T-helper 1 cell treated with Interleukin-12 subunit alpha and Interleukin-12 subunit beta and Interleukin-4 antibody, amounts not matched to agents 30 μg/mL and 1 μg/mL, for 36 hours (primary cell): Measurements from ENCODE around the gene VRK3.
"Not testable (repeated sequence)": the region's sequence is repeated elsewhere in the genome, so short reads cannot be mapped to it uniquely, and the experiment has no call there.

ENCODE experiments used
- H3K27ac Mint-ChIP-seq: one replicate; pipeline ENCODE4 v1.8.0; 2021; ENCODE audit warnings: mild to moderate bottlenecking, mixed read lengths
- H3K27me3 Mint-ChIP-seq: one replicate; pipeline ENCODE4 v1.8.0; 2021; ENCODE audit warnings: low read depth, mixed read lengths
- H3K36me3 Mint-ChIP-seq: one replicate; pipeline ENCODE4 v1.8.0; 2021; ENCODE audit warnings: low read depth, mixed read lengths
- H3K4me1 Mint-ChIP-seq: one replicate; pipeline ENCODE4 v1.8.0; 2021; ENCODE audit warnings: low read depth, mixed read lengths
- H3K4me3 Mint-ChIP-seq: one replicate; pipeline ENCODE4 v1.8.0; 2021; ENCODE audit warnings: mild to moderate bottlenecking, moderate library complexity, mixed read lengths
- H3K9me3 Mint-ChIP-seq: one replicate; pipeline ENCODE4 v1.8.0; 2021; ENCODE audit warnings: mixed read lengths

The VRK3 gene

DNA sequence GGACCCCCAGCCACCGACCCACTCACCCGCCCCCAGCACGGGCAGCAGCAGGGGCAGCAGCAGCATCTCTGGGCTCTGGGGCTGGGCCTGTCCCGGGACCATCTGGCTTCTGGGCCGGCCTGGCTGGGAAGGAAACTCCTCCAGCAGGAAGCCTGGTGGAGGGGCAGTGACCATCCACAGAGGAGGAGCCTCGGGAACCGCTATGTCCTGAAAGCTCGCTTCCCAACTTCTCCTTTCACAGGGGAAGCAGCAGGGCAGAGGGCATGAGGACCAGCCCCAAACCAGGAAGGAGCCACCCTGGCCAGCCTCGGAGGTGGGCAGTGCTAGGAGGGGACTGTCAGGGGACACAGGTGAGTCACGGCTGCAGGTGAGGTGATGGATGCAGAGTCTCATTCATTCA, 64.2 kb downstream of the VRK3 start, which contains the start of gene SIGLEC11:
Gene SIGLEC11 (minus strand): TSS at position 193 of the 400 bp plus-strand sequence. CDS start 91 bp downstream, at position 102.
- not testable (repeated sequence) for H3K9me3 Mint-ChIP-seq, H3K4me1 Mint-ChIP-seq, H3K27ac Mint-ChIP-seq, H3K4me3 Mint-ChIP-seq, H3K36me3 Mint-ChIP-seq, H3K27me3 Mint-ChIP-seq

DNA sequence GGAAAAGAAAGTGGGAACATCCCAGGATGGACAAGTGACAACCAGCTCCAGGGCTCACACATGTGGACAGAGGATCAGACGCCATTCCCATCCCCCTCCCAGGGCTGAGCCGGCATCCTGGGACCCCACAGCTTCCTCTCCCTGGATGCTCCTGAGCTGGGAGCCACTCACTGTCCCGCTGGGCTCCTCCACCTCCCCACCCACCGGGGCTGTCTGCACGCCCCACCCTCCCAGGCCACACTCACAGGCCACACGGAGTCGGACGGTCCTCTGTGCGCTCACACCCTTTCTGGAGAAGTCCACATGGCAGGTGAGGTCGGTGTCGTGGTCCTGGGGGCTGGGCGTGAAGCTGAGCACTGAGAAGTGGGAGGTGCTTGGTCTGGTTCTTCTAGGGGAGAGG, 65.3 kb downstream of the VRK3 start:
- not testable (repeated sequence) for H3K27ac Mint-ChIP-seq, H3K9me3 Mint-ChIP-seq, H3K36me3 Mint-ChIP-seq, H3K4me3 Mint-ChIP-seq, H3K27me3 Mint-ChIP-seq, H3K4me1 Mint-ChIP-seq

DNA sequence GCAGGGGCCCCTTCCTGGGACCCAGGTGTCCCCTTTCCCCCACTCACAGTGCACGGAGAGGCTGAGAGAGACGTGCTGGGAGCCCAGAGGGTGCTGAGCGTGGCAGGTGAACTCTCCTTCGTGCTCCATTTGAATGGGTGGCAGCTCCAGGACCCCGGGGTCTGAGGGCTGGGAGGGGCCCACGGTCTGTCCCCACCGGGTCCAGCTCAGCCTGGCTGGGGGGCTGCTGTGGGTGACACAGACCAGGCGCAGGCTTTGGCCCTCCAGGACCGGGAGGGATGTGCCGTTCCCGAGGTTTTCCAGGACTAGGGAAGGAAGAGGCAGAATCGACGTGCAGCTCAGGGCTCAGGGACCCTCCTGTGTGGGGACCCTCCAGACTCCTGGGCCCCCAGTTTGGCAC, 66.6 kb downstream of the VRK3 start:
- H3K27ac Mint-ChIP-seq, H3K27me3 Mint-ChIP-seq, H3K9me3 Mint-ChIP-seq, H3K4me1 Mint-ChIP-seq, H3K36me3 Mint-ChIP-seq, H3K4me3 Mint-ChIP-seq: not testable (repeated sequence)

DNA sequence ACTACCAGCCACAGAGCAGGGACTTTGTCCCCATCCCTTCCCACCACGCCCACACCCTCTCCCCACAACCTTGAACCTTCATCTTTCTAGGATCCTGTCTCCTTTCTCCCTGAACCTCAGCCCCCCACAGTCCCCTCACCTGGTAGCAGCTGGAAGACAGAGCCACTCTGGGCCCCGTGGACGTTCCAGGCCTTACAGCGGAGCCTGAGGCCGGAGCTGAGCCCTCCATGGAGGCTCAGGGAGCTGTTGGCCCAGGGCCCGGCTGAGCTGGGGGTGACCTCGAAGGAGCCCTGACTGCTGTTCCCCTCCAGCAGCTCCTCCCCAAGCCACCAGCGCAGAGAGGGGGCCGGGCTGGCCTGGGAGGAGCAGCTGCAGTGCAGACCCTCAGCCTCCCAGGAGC, 67.0 kb downstream of the VRK3 start:
- H3K27me3 Mint-ChIP-seq, H3K4me1 Mint-ChIP-seq, H3K27ac Mint-ChIP-seq, H3K36me3 Mint-ChIP-seq, H3K4me3 Mint-ChIP-seq, H3K9me3 Mint-ChIP-seq: not testable (repeated sequence)

DNA sequence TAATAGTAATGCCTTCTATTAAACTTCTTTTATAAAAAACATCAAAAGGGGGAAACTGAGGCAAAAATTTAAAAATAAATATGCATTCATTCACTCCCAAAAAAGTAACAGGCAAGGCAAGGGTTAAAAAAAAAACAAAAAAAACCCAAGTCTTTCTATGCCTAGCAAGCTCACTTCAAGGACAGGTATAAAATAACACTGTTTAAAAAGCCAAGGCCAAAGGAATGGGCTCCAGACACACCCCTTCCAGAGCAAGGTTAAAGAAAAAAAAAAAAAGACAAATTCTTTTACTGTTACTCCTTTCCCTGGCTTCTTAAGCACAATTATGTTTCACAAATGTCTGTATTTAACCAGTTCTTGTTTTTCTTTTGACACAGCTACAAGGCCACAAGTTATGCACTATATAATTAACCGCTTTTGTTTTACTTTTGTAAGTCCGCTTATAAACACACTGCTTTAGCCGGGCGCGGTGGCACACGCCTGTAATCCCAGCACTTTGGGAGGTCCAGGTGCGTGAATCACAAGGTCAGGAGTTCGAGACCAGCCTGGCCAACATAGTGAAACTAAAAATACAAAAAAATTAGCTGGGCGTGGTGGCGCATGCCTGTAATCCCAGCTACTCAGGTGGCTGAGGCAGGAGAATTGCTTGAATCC, 67.8 kb downstream of the VRK3 start:
- no peak overlapping the region for H3K4me3 Mint-ChIP-seq
- H3K27me3 Mint-ChIP-seq = peaks cover 9% of the 10 kb centered on the region
- H3K4me1 Mint-ChIP-seq = peaks cover 2% of the 10 kb centered on the region
- H3K27ac Mint-ChIP-seq = no peak overlapping the region
- no peaks in the 10 kb centered on the region for H3K36me3 Mint-ChIP-seq
- H3K9me3 Mint-ChIP-seq = no peaks in the 10 kb centered on the region

DNA sequence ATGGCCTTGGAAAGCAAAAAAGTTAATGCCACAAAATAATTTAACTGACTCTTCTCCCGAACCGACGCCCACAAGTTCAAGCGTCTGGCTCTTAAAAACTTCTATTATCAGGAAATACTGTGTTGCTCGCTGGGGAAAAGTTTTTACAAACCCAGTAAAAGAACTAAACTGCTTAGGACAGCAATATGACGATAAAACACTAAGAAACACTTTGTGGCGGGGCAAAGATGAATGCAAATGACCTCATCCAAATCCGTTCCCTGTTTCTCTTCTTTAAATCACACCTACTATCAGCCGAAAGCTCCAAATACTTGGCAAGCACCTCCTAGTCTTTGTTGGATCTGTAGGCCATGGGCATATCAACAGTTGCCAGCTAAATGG, 69.1 kb downstream of the VRK3 start:
- Mint-ChIP-seq H3K27me3 (peaks cover 9% of the 10 kb centered on the region), H3K9me3 (no peaks in the 10 kb centered on the region), H3K4me1 (peaks cover 2% of the 10 kb centered on the region), H3K4me3 (no peak overlapping the region), H3K36me3 (no peaks in the 10 kb centered on the region), H3K27ac (no peak overlapping the region)

DNA sequence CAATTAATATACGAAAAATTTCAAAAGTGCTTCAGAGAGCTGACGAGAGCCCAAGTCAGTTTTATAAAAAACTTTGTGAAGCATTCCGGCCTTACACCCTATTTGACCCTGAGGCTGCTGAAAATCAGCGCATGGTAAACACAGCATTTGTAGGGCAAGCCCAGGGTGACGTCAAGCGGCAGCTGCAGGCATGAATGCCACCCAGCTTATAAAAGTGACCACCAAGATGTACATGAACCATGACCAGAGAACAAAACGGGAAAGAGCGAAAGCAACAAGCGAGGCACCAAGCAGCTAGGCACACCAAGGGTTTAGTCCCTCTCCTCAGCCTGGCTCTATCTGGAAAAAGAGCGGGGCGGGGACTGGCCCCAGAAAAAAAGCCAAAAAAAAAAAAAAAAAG, 70.2 kb downstream of the VRK3 start:
- H3K4me1 Mint-ChIP-seq = peaks cover 2% of the 10 kb centered on the region
- no peak overlapping the region for H3K4me3 Mint-ChIP-seq
- H3K27ac Mint-ChIP-seq = no peak overlapping the region
- no peaks in the 10 kb centered on the region for H3K36me3 Mint-ChIP-seq
- peaks cover 9% of the 10 kb centered on the region for H3K27me3 Mint-ChIP-seq
- no peaks in the 10 kb centered on the region for H3K9me3 Mint-ChIP-seq

DNA sequence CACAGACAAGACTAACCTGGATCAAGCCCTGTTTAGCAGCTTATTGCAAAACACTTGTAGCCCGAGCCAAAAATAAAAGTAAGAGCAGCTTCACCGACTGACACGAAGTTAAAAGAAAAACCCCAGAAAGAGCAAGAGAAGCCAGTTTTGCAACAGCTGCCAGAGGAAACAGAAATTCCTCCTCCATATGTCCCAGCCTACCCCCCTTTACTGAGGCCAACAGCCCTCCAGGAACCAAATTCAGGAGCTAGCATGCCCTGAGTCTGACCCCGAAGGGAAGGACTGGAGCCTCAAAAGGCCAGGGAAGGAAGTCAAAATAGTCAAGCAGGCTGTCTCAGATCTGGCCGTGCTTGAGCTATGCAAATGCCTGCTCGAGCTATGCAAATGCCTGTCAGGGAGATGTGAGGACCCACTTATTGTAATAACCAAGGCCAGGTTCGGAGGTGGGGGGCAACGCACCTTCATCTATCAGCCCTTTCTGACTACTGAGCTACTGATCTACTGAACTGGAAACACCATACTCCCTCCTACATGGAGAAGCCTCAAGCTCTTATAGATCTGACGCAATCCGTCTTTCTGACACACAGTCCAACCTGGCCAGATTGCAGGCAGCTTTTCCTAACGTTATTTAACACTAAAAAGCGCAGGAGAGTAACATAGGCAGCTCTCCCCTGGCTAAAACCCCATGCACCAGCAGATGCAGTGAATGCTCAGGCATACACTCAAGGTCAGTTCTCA, 70.9 kb downstream of the VRK3 start:
- peaks cover 9% of the 10 kb centered on the region for H3K27me3 Mint-ChIP-seq
- H3K36me3 Mint-ChIP-seq = no peaks in the 10 kb centered on the region
- peaks cover 2% of the 10 kb centered on the region for H3K4me1 Mint-ChIP-seq
- no peak overlapping the region for H3K27ac Mint-ChIP-seq
- H3K4me3 Mint-ChIP-seq = no peak overlapping the region
- no peaks in the 10 kb centered on the region for H3K9me3 Mint-ChIP-seq

DNA sequence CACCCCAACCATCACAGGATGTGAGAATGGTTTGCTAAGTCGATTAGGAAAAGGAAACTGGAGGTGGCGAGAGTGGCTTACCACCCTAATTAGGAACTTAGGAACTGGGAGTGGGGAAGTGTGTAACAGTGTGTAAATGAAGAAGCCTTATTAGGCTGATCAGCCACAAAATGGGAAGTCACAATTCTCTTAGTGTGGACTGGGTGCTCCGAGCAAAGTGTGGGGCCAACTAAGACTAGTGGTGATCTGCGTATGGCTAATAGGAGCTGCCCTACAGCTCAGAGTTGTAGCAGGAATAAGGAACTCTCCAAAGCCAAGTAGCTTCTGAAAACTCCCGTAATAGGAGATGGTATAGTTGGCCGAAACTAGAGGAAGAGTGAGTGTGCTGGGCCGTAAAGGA, 71.8 kb downstream of the VRK3 start:
- Mint-ChIP-seq H3K27me3 (peaks cover 9% of the 10 kb centered on the region), H3K36me3 (no peaks in the 10 kb centered on the region), H3K9me3 (no peaks in the 10 kb centered on the region), H3K27ac (no peak overlapping the region), H3K4me1 (peaks cover 2% of the 10 kb centered on the region), H3K4me3 (no peak overlapping the region)

DNA sequence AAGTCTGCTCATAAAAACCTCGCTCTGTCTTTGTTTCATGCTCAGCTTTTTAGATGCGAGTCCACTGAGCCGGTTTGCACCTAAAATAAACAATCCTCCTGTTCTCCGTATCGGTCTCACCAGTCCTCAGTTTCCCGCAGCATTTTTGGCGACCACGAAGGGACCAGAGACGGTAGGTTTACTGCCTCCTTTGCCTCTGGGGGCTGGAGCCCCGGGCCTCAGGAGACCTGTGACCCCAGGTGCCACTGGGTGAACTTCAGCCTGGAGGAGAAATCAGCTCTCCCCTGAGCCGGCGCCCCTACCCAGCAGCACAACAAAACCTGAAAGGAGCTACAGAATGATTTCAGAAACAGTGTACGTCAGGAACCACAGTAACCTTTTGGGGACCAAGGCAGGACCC, 72.3 kb downstream of the VRK3 start:
- Mint-ChIP-seq H3K4me3 (no peak overlapping the region), H3K9me3 (no peaks in the 10 kb centered on the region), H3K4me1 (peaks cover 2% of the 10 kb centered on the region), H3K27ac (no peak overlapping the region), H3K27me3 (peaks cover 9% of the 10 kb centered on the region), H3K36me3 (no peaks in the 10 kb centered on the region)

DNA sequence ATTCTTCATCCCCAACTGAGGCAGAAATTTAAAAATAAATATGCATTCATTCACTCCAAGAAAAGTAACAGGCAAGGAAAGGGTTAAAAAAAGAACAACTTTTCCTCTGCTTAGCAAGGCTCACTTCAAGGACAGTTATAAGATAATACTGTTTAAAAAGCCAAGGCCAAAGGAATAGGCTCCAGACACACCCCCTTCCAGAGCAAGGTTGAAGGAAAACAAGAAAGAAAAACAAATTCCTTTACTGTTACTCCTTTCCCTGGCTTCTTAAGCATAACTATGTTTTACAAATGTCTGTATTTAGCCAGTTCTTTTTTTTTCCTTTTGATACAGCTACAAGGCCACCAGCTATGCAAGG, 72.7 kb downstream of the VRK3 start:
- H3K9me3 Mint-ChIP-seq = no peaks in the 10 kb centered on the region
- H3K27ac Mint-ChIP-seq = no peak overlapping the region
- no peak overlapping the region for H3K4me3 Mint-ChIP-seq
- H3K36me3 Mint-ChIP-seq = no peaks in the 10 kb centered on the region
- H3K4me1 Mint-ChIP-seq = peaks cover 2% of the 10 kb centered on the region
- peaks cover 9% of the 10 kb centered on the region for H3K27me3 Mint-ChIP-seq

DNA sequence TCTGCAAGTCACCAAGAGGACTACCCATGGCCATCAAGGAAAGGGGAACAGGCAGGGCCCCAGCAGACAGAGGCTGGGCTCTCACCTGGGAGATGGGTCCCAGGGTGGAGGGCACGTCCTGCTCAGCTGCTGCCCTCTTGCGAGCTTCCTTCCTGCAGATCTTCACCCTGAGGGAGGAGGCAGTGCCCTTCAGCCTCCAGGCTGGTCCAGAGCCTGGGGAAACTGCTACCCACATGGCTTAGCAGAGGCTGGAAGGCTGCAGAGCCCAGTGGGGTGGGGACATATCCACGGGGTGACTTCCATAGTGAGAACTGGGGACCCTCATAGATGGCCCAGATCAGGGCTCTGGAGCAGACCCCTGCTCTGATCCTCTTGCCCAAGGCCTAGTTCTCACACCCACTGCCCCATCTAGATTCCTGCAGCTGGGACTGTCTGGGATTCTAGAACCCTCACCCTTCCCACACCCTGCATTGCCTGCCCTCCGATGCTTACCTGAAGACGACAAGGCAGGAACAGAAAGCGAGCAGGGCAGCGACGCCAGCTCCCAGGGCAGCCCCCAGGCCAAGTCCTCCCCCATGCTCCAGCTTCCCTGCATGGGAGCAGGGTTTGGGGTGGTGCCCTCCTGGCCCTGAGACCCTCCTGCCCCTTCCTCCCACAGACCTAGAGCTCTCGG, 73.2 kb downstream of the VRK3 start:
- Mint-ChIP-seq H3K27ac (no peak overlapping the region), H3K4me3 (no peak overlapping the region), H3K9me3 (no peaks in the 10 kb centered on the region), H3K36me3 (no peaks in the 10 kb centered on the region), H3K4me1 (peaks cover 2% of the 10 kb centered on the region), H3K27me3 (peaks cover 9% of the 10 kb centered on the region)

DNA sequence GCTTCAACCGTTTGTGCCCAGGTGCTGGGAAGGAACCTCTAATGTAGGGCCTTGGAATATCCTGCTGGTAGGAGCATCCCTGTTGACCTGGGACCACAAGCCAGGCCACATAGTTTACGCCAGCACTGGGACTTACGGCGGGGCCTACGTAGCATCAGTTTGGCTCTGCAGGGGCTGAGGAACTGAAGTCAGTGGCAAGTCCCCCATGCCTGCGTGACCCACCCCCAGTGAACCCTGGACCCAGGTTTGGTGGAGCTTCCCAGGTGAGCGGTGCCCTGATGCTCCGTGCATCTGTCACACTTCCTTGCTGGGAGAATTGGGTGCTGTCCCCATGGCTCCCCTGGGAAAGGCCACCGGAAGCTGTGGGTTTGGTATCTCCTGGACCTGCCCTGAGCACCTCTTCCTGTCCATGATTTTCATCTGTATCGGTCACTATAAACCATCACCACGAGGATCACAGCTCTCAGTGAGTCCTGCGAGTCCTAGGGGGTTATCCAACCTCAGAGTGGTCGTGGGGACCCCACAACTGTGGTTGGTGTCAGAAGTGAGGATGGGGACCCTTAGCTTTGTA, 74.1 kb downstream of the VRK3 start:
- Mint-ChIP-seq H3K4me1 (peaks cover 2% of the 10 kb centered on the region), H3K36me3 (no peaks in the 10 kb centered on the region), H3K27me3 (peaks cover 9% of the 10 kb centered on the region), H3K9me3 (no peaks in the 10 kb centered on the region), H3K27ac (no peak overlapping the region), H3K4me3 (no peak overlapping the region)

DNA sequence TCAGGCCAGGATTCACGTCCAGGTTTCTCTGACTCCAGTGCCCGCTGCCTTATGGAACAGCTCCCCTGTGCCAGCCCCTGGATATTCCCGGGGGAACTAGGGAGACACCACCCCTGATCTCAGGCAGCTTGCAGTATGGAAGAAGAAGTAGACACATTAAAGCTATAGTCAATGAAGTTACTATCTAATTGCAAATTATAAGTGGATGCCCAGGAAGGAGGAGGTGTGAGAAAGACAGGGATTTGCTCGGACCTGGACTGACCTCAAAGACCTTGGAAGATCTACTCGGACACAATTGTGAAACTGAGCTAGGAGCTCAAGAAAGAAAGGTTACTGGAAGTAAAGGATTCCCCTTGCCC, 74.6 kb downstream of the VRK3 start:
- Mint-ChIP-seq H3K27me3 (peaks cover 9% of the 10 kb centered on the region), H3K4me3 (no peak overlapping the region), H3K36me3 (no peaks in the 10 kb centered on the region), H3K27ac (no peak overlapping the region), H3K9me3 (peaks cover under 1% of the 10 kb centered on the region), H3K4me1 (peaks cover 2% of the 10 kb centered on the region)
